ENCODE data around the gene PRSS22. TPM values are rescaled to one million over a fixed set of nuclear protein-coding genes. Genes with fewer than 3 reads are reported as not detected.
A peak's percentile ranks its signal among the peaks of the same experiment; 100 is the strongest.

The PRSS22 gene
- total RNA-seq, 1 experiment from 2014 or later, result 3.9 TPM

GRCh38 chr16:2884041-2884451 lies 26.1 kb upstream of the PRSS22 start:
- DNase-seq (ENCODE audit: low spot score) (no peak), ATAC-seq (no peak)
- TF ChIP-seq MXD4 (CRISPR knock-in tag; IDR thresholded peaks at IDR 0.05; ENCODE audit: borderline replicate concordance), result no peak
- no peak for TF ChIP-seq TEAD4 (CRISPR knock-in tag; IDR thresholded peaks at IDR 0.05)
- no peak for TF ChIP-seq ZNF121 (CRISPR knock-in tag; IDR thresholded peaks at IDR 0.05)
- TF ChIP-seq CDX4 (CRISPR knock-in tag; IDR thresholded peaks at IDR 0.05; ENCODE audit: borderline replicate concordance), result no peak
- no peak for TF ChIP-seq ATF3 (CRISPR knock-in tag; conservative IDR thresholded peaks at IDR 0.05)
- TF ChIP-seq KAT7 (CRISPR knock-in tag; IDR thresholded peaks at IDR 0.05; ENCODE audit: borderline replicate concordance), result no peak
- no peak for TF ChIP-seq NFATC4 (CRISPR knock-in tag; IDR thresholded peaks at IDR 0.05)
- TF ChIP-seq JUN (CRISPR knock-in tag; IDR thresholded peaks at IDR 0.05), result no peak
- TF ChIP-seq RORB (CRISPR knock-in tag; IDR thresholded peaks at IDR 0.05), result no peak
- TF ChIP-seq PREB (CRISPR knock-in tag; IDR thresholded peaks at IDR 0.05; ENCODE audit: borderline replicate concordance), result no peak
- no peak for TF ChIP-seq MLX (CRISPR knock-in tag; IDR thresholded peaks at IDR 0.05)
- TF ChIP-seq CTCF (IDR thresholded peaks at IDR 0.05), result no peak
- TF ChIP-seq ZMAT4 (CRISPR knock-in tag; IDR thresholded peaks at IDR 0.05), result no peak
- TF ChIP-seq STAT6 (CRISPR knock-in tag; conservative IDR thresholded peaks at IDR 0.05; ENCODE audit: low read depth), result no peak
- TF ChIP-seq NR1H2 (CRISPR knock-in tag; IDR thresholded peaks at IDR 0.05), result no peak
- TF ChIP-seq MYBL2 (CRISPR knock-in tag; IDR thresholded peaks at IDR 0.05), result no peak
- no peak for TF ChIP-seq CREM (CRISPR knock-in tag; IDR thresholded peaks at IDR 0.05)
- CTCF ChIA-PET, result interaction anchor here (0.8 to 2.9 kb wide), 12 partner anchors 9 to 144 kb away, joined by 3 to 34 read pairs (median 8); partner anchors contain the start of genes PRSS21 and PRSS41
- Mint-ChIP-seq H3K27ac (no peak overlapping the region), H3K36me3 (no peaks in the 10 kb centered on the region), H3K4me1 (peaks cover 6% of the 10 kb centered on the region), H3K27me3 (ENCODE audit: low read depth) (peaks cover 40% of the 10 kb centered on the region), H3K9me3 (peaks cover 9% of the 10 kb centered on the region), H3K4me3 (peak overlapping the region; percentile 83)
- POLR2A ChIA-PET, result interaction anchor here (1.4 to 2.1 kb wide), 2 partner anchors 22 to 45 kb away, joined by 3 to 13 read pairs; no protein-coding TSS in a partner anchor

GRCh38 chr16:2883458-2883908 lies 25.5 kb upstream of the PRSS22 start:
- Mint-ChIP-seq H3K4me1 (peaks cover 6% of the 10 kb centered on the region), H3K27ac (no peak overlapping the region), H3K4me3 (peak overlapping the region; percentile 83), H3K36me3 (no peaks in the 10 kb centered on the region), H3K27me3 (ENCODE audit: low read depth) (peaks cover 40% of the 10 kb centered on the region), H3K9me3 (peaks cover 9% of the 10 kb centered on the region)
- TF ChIP-seq MXD4 (CRISPR knock-in tag; IDR thresholded peaks at IDR 0.05; ENCODE audit: borderline replicate concordance) (no peak), FOXP4 (CRISPR knock-in tag; IDR thresholded peaks at IDR 0.05) (0 out of 2 replicates have a peak, but pooled peaks have one; percentile 1), FOXP1 (CRISPR knock-in tag; IDR thresholded peaks at IDR 0.05; ENCODE audit: borderline replicate concordance) (0 out of 2 replicates have a peak, but pooled peaks have one; percentile 7), ZNF219 (CRISPR knock-in tag; IDR thresholded peaks at IDR 0.05; ENCODE audit: borderline replicate concordance) (no peak), CREB1 (CRISPR knock-in tag; IDR thresholded peaks at IDR 0.05) (0 out of 2 replicates have a peak, but pooled peaks have one; percentile 49)
- ChIA-PET POLR2A (interaction anchor here (1.0 to 2.1 kb wide), 6 partner anchors 8 to 86 kb away, joined by 3 to 13 read pairs (median 5); partner anchors contain the start of gene FLYWCH1), CTCF (interaction anchor here (0.8 to 2.9 kb wide), 26 partner anchors 8 to 145 kb away, joined by 3 to 35 read pairs (median 8); partner anchors contain the start of genes FLYWCH1, KREMEN2, PRSS21 and PRSS41)
- DNase-seq (ENCODE audit: low spot score), result no peak
- no peak for ATAC-seq

Data from WTC11 (cell line).